Measurements from ENCODE around the gene PCSK4.

DNA sequence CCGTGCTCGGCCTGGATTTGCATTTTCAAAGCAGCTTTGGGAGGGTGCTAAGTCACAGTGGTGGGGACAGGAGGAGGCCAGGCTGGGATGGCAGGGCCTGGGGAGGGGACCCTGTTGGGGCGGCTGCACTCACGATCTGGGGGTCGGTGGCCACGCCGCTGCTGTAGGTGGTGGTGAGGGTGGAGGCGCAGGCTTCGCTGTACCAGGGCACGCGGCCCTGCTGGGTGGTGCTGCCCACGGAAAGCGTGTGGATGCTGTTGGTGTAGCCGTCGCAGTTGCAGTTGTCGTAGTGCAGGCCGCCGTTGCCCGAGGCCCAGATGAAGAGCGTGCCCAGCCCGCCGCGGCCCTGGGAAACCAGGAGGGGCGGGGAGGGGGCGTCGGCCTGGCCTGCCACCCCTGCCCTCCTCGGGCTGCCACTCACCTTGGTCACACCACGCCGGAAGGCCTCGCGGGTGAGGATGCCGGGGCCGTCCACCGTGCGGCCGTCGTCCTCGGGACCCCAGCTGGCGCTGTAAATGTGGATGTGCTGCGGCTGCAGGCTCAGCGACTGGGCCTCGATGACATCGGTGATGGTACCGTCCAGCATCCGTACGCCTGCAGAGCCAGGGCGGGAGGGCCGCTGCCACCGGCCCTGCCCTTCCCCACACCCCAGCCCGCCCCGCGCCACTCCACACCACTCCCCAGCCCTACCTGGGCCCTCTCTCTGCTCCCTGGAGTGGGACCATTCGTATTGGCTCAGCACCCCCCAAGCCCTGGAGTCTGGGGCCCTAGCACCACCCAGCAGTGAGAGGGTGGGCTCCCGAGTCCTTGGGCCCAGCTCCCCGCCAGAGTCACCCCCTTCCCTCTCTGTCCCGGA is 3.2 kb downstream of the PCSK4 start:
- TF ChIP-seq, protein P1, sequence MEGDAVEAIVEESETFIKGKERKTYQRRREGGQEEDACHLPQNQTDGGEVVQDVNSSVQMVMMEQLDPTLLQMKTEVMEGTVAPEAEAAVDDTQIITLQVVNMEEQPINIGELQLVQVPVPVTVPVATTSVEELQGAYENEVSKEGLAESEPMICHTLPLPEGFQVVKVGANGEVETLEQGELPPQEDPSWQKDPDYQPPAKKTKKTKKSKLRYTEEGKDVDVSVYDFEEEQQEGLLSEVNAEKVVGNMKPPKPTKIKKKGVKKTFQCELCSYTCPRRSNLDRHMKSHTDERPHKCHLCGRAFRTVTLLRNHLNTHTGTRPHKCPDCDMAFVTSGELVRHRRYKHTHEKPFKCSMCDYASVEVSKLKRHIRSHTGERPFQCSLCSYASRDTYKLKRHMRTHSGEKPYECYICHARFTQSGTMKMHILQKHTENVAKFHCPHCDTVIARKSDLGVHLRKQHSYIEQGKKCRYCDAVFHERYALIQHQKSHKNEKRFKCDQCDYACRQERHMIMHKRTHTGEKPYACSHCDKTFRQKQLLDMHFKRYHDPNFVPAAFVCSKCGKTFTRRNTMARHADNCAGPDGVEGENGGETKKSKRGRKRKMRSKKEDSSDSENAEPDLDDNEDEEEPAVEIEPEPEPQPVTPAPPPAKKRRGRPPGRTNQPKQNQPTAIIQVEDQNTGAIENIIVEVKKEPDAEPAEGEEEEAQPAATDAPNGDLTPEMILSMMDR (IDR thresholded peaks at IDR 0.05): no peak
- TF ChIP-seq POLR2AphosphoS5 (IDR thresholded peaks at IDR 0.05): no peak
- TF ChIP-seq EP300 (IDR thresholded peaks at IDR 0.05): no peak

Data from upper lobe of left lung (tissue), 4 donors.